Measurements from ENCODE around the gene ADSL.

- no peak for TF ChIP-seq EZH2phosphoT487 (IDR thresholded peaks at IDR 0.05; ENCODE audit: insufficient read depth, low read depth)
- no peak for TF ChIP-seq EZH2 (IDR thresholded peaks at IDR 0.05; ENCODE audit: insufficient read depth, poor library complexity, severe bottlenecking)
Measured at GRCh38 chr22:40325315-40325714, 21.0 kb upstream of the ADSL start.

Measured in GM23248 (cell line).